Activated T-helper 9 cell treated with anti-CD3 and anti-CD28 coated beads, Interleukin-2, amount 50 U/mL, for 16 hours (primary cell): ENCODE data around the gene DPYSL5.
"Not testable (repeated sequence)": the region's sequence is repeated elsewhere in the genome, so short reads cannot be mapped to it uniquely, and the experiment has no call there.

Experiments
- DNase-seq: peaks from one replicate; pipeline ENCODE4 v3.0.0-alpha.2; 2020; ENCODE audit warnings: low read depth

DPYSL5 gene

DNA sequence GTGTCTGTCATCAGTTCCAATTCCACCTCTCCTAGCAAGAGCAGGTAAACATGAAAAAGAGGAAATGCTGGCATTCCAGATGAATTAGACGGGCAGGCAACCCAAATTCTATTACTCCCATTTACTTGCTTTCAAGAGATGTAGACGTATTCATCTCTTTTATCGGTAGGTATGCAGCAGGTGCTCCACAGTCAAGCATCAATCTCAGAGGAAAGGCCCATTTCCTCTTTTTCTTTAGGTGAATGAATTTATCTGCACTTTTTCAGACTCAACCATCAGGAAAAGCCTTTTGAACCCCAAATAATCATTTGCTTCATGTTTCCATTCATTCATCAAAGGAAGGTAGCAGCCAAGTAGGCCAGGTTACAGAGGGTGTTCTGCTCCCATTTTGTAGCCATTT lies 27.9 kb downstream of the DPYSL5 start:
- DNase-seq: no peak

DNA sequence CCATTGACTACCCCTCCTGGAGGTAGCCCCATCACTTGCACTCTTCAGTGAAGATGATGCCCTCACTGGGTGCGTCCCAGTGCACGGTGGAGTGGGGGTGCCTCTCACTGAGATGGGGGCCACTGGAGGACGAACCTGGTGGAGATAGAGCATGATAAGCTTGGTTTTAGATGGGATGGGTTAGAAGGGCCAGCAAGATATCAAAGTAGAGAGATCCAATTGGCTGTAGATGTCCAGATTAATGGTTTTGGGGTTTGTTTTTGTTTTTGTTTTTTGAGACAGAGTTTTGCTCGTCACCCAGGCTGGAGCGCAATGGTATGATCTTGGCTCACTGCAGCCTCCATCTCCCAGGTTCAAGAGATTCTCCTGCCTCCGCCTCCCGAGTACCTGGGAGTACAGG lies 28.3 kb downstream of the DPYSL5 start:
- no peak for DNase-seq

DNA sequence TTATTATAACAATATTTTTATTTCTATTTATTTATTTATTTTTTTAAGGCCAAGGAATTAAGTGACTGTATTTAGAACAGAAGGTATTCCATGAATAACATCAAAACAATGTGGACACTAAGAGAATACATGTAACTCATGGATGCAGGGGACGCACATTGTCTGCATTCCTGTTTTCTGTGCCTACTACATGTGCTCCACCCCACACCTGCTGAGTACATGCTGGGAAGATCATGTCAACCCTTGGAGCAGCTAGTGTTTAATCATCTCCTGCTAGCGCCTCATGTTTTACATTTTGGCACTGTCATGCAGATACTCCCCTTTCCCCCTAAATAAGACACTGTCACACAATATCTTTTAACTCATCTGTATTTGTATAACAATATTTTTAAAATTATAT lies 29.3 kb downstream of the DPYSL5 start:
- DNase-seq: no peak

DNA sequence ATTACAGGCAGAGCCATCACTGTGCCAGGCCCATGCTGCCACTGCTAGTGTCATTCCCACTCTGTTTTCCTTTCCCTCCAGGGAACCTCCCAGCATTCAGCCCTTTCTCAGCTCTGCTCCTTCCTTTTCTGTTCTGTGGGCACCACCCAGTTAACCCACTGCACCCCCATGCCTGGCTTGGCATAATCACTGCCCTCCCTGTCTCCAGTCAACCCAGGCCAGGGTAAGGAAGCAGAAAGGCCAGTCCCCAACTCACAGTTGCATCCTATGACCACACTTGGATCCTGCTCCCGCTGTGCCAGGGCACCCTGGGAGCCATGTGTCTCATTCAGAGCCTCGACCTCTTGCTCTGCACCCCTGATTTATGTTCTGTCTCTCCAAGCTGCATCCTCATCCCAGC lies 32.2 kb downstream of the DPYSL5 start:
- no peak for DNase-seq

DNA sequence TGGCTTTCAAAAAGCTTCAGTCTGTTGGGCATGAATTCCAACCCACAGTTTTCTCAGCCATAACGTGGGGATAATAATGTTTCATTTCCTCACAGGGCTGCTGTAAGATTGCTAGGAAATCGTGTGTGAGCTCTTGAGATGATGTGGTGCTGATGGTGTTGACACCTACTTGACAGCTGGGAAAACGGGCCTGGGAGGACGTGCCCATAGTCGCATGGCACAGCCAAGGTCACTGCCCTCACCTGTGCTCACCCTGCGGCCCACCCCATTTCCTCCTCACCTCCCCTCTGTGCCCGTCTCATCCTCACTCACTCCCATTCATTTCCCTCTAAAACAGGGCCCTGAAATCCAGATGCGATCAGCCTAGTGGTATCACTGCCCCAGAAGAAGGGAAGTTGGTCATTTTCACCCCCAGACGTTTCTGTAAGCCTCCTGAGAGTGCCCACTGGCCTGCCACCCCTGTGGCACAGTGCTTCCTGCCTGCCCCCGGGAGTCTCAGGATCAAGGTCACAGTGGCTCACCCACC lies 33.0 kb downstream of the DPYSL5 start:
- DNase-seq: no peak

DNA sequence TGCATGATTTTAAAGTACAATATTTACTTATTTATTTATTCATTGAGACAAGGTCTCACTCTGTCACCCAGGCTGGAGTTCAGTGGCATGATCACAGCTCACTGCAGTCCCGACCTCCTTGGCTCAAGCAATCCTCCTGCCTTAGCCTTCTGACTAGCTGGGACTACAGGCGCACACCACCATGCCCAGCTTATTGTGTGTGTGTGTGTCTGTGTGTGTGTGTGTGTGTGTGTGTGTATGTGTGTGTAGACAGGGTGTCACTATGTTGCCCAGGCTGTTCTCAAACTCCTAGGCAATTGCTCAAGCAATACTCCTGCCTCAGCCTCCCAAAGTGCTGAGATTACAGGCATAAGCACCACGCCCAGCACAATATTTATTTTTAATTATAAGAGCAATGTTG lies 34.3 kb downstream of the DPYSL5 start:
- not testable (repeated sequence) for DNase-seq

DNA sequence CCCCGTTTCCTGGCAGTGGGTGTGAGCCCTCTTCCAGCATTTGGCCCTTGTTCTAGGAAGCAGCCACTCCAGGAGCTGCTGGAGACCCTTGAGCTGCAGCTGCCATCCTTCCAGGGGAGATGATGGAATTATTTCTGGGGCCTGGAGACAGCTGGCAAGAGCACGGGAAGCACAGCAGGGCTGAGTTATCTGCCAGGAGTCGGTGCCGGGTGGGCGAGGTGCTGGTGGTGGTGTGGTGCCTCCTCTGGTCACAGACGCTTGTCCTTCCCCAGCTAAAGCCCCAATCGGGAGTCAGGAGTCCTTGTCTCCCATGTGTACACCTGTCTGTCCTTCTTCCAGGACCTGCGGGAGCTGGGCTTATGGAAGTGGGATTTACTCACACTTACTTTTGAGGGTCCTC lies 36.0 kb downstream of the DPYSL5 start:
- no peak for DNase-seq

DNA sequence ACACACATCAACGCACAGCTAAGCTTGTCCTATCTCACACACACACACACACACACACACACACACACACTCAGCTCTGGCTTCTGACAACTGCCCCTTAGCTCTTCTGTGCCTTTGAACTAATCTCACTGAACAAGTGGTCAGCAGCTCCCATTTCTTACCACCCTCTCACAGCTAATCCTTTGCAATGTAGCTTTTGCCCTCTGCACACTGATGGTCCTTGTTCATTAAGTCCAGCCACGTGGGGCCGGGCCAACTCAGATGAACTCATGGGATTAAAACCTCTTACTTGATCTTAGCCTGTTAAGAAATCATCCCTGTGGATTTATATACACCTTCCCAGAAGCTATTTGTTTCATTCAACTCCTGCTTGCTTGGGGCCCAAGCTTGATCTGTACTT lies 36.6 kb downstream of the DPYSL5 start:
- no peak for DNase-seq

DNA sequence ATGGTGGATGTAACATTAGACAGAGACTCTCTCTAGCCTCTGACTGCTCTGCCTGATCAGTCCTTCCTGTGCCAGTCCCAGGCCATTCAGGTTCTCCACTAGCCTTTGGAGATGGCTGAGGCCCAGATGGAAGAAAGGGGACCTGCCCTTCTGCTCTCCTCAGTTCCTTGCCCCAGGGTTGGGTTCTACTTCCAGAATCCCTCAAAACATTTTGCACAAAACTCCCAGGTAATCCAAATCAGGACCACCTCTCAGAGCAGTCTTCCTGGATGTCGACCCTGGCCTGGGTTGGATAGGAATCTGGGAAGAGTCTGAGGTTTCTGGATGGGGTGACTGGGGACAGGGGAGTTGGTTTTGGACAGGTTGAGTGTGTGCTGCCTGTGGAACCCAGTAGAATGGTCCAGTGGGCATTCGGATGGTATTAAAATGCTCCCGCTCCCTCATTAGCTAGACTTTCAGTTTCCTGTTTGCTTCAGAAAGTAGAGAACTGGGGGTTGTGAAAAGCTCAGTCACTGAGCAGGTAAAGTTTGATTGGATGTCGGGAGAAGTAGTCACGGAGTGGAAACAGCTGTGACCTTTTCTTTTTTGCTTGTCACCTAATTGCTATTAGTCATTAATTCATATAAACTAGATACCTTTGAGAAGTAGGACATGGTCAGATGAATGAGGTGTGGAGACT lies 37.9 kb downstream of the DPYSL5 start:
- DNase-seq: no peak

DNA sequence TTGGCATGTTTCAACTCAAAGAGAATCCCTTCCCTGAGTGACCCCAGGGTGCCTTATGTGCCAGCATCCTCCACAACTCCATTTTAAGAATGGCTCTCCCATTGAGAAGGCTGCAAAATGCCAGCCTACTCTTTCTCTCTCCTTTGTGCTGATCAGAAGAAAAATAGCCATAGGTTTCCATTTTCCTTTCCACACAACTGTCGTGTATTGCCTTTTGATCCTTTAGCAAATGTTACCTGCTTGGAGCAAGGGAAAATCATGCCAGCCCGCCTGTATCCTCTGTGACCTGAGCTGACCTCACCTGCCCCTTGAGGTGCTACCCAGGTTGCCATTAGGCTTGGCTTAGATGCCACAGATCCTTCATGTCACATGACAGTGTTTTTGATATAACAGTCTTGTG lies 38.8 kb downstream of the DPYSL5 start:
- DNase-seq: no peak

DNA sequence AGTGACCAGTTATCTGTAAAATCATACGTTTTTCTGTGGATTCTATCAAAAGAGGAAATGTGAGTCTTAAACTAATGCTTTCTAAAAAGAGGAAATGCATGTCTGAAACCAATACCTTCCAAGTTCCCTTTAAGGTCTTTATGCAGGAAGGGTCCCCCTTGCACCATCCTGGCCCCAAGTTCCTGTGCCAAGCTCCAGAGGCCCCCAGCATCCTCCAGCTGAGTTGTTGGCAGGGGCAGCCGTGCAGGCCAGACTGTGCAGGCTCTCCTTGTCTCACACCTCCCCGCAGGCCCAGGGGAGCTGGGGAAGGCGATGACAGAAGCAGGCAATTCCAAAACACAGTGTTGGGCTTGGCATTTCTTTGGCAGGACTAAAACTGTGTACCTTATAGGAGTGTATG lies 39.2 kb downstream of the DPYSL5 start:
- no peak for DNase-seq

DNA sequence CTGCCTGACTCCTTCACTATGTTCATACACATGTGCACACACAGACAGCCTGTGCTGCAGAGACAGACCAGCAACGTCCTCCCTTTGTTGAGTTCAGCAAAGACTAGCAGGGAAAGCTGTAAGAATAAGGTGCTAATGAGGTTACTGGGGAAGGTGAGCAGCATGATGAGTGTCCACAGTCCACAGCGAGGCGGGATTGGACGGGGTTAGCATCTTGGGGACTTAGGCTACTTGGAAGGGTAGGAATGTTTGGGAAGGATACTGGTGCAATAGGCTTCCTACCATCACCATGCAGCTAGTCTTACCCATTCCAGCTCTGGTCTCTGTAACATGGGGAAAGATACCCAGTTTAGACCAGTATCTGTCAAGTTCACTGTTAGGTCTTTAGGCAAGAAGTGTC lies 41.9 kb downstream of the DPYSL5 start:
- no peak for DNase-seq

DNA sequence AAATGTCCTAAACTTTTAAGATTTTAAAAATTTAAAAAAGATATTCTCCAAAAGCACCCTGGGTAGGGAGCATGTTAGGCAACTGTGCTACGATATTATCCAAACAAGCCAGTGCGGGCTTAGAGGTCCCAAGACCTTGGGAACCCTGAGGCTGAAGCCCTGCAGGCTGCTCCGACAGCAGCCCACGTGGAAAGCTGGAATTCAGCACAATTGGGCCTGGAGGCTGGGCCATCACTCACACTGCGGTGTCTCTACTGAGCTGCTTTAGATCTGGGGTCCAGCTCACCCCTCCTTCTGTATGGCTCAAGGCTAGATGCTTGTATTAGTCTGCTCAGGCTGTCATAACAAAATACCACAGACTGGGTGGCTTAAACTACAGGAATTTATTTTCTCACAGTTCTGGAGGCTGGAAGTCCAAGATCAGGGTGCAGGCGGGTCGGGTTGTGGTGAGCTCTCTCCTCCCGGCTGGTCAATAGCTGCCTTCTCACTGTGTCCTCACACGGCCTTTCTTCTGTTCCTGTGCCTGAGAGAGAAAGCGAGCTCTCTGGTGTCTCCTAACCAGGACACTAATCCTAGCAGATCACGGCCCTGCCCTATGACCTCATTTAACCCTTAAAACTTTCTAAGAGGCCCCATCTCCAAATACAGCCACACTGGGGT lies 42.5 kb downstream of the DPYSL5 start:
- DNase-seq: no peak

DNA sequence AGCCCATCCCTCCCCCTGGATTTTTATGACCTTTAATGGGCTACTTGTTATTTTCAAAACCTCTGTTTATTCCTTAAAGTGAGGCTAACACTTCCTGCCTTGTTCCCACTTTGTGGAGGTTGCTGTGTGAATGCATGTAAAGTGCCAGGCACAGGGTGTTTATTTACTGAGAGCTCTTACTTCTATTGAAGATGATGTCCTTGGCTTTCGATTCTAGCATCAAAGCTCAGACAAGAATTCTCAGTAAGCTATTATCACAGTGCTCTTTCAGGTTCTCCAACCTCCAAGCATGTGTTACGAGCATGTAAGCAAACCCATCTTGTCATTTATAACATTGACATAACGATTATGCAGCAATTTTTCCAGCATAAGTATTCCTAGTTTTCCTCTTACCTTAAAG lies 44.2 kb downstream of the DPYSL5 start:
- no peak for DNase-seq

DNA sequence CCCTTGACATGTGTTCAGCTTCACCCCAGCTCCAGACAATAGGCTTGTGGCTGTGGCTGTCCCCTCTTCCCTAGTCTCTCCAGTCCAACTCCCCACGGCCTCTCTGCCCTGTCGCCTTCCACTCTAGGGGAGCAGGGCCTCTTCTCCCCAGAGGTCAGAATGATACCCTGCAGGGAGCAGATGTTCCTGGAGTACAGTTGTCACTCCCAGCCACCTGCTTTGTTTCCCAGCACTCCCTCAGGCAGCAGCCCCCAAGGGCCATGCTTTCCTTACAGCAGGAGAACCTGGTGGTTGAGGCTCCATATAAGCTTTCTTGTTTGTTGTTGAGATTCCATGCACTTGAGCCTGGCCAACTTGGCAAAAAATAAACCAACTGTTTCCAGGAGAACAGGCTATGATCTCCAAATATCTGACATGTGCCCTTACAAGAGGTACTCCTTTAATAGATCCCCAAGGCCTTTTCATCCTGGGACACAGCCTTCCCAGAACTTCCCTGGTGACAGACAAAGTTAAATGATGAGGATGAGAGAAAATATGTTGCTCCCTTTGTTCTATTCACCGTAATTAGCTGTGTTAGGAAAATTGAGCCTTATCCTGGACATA lies 45.1 kb downstream of the DPYSL5 start:
- DNase-seq: no peak

DNA sequence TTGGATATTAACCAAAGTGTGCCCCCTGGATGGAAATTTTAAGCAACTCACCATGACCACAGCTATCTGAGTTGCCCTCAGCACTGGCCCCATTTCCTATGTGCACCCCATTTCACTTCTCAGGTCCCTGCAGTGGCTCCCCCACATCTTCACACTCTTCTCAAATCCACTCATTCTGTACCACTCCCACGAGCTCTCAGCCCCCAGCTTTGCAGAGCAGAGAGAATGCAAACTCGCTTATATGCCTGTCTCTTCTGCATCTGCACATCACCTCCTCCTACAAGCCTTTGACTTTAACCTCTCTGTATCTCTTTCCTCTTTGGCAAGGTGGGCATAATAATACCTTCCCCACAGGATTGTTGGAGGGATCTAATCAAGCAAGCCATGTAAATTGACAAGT lies 46.2 kb downstream of the DPYSL5 start:
- DNase-seq: no peak

DNA sequence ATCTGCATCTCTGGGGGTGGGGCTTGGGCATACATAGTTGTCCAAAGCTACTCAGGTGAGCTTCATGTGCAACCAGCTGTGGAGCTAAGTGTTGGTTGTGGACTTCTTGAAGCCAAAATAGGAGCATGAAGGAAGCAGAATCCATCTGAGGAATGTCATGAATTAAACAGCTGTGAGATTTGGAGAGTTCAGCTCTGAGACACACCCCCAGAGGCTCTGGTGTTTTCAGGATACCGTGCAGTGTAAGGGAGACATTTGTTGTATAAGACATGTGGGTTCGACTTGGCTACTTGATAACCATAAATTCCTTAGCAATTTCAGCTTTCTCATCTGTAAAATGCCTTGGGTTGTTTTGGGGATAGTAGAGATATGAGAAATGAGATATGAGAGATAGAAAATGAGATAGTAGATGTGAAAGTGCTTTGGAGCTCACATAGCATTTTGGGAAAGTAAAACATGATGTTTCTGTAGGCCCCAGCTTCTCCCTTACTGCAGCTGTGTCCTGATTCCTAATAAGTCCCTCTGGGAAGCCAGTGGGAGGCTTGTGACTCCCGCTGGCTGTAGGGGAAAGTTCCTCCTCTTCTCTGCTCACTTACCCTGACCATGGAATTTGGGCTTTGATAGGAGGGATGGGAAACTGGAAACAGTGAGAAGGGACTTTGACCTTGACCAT lies 50.0 kb downstream of the DPYSL5 start:
- DNase-seq: no peak

DNA sequence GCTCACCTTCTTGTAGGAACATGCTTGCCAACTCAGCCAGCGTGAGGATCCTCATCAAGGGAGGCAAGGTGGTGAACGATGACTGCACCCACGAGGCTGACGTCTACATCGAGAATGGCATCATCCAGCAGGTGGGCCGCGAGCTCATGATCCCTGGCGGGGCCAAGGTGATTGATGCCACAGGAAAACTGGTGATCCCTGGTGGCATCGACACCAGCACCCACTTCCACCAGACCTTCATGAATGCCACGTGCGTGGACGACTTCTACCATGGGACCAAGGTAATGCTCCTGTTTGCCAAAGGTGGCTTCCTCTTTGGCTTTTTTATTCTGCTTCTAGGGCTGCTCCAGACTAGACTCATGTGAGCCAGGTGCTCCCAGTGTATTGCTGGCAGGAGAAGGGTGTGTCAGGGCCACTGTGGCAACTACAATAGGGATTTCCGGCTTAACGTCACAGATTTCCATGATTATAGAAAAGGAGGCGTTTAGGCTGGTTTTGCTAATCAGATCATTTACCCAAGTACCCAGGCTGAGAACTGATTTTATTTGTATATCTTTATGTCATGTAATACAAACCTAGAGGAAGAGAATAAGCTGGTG lies 50.6 kb downstream of the DPYSL5 start:
- no peak for DNase-seq

DNA sequence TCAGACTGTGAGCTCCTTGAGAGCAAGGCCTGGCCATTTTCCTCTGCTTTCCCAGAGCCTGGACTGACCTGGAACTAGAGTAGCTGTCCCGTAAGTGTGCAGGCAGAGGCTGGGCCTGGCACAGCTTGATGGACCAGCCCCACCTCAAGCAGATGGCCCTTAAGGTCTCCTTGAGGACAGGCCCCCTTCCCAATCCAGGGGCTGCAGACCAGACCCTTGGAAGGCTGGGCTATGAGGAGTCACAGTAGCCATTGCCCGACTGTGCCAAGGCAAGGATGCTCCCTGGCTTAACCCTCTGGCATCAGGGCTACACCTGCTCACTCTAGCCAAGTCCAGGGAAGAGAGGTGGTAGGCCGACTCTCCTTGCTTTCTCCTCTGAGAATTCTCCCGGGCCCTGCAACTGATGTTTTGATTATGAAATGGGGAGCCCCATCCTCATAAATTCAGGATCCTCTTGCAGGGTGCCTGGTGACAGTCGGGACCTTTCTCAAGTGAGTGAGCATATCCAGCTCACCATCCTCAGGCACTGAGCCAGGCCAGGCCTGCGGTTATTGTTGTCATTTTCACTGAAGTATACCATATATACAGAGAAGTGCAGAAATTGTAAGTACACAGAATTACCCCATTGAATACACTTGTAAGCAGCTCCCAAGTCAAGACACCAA lies 51.7 kb downstream of the DPYSL5 start:
- DNase-seq: no peak

DNA sequence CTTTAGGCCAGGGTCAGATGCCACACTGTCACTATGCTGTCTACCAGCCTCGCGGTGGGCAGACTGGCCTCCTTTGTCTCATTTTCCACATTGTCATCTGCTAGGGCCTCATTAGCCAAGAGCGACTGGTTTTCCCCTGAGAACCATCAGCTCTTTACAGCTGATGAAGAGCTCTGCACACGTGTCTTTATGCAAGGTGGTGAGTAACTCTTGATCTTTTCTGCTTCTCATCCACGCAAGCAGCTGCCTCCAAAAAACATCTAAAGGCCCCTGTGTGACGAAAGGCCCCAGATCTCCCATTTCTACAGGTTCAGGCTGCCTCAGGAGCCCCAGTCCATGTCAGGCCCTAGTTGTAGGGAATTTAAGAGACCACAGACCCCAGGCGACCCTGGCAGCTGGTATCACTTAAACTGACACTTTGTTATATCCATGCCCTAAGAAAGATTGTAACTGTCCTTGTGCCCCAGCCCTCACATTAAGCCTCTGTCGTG lies 52.9 kb downstream of the DPYSL5 start:
- DNase-seq: no peak

DNA sequence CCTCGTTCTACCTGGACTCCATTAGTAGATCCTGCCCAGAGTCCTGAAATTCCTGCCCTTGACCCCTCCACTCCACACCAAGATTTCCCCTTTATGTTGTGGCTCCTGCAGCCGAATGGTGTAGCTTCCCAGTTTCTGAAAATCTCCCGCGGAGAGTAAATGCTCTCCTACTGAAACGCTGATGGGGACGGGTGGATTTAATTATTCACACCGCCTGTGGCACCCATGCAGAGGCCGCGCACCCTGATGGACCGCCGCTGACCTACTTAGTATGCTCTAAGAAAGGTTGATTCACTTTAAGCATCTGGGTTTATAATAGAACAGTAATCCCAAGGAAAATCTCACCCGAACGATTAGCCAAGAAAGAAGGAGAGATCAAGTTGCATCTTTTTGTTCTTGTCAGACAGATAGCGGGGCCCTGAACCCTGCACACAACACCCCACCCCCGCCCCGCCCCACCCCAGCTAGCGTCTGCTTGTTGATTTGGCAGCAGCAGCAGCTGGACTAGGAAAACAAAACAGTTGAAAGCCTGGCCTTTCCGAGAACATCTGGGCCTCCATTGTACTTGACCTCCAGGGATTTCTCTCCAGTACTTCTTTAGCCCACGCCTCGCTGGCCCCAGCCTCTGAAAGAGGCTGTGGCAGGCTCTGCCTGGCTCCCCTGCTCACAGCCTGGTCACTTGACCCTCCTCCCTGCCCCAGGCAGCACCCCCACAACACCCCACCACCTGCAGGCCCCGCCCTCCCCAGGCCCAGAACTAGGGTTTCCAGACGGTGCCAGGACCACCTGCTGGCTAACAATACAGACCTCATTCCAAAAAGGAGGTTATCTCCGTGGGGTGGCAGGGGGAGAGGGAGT lies 53.6 kb downstream of the DPYSL5 start:
- DNase-seq: no peak
